Thyroid gland (tissue), 4 donors: ENCODE results near the gene ONECUT3. TPM values are rescaled to one million over a fixed set of nuclear protein-coding genes. Genes with fewer than 3 reads are reported as not detected.

Experiments used
- DNase-seq, 2 donors: peaks; one replicate each; pipeline ENCODE4 v3.0.0-alpha.2; 2019
- H3K27ac ChIP-seq, 3 donors: fragments of 200-600 bp; sonication (generic); 1 replicate in 2 of 3; 2 replicates in 1 of 3; pipeline ENCODE4 v1.5.1; 2016 to 2019; ENCODE audit warnings: mild to moderate bottlenecking in 1 of 3, moderate library complexity in 1 of 3
- H3K27me3 ChIP-seq: fragments of 200-600 bp; sonication (generic); one replicate; pipeline ENCODE4 v1.5.1; 2019
- H3K36me3 ChIP-seq, 2 donors: fragments of 200-600 bp; sonication (generic); one replicate each; pipeline ENCODE4 v1.5.1; 2016 to 2019
- H3K4me1 ChIP-seq, 2 donors: fragments of 200-600 bp; sonication (generic); one replicate each; pipeline ENCODE4 v1.5.1; 2017 to 2019
- H3K4me3 ChIP-seq, 3 donors: fragments of 200-600 bp; sonication (generic); replicated peaks in 1 of 3; 1 replicate in 2 of 3; 2 replicates in 1 of 3; pipeline ENCODE4 v1.5.1; 2016; ENCODE audit warnings: mild to moderate bottlenecking in 1 of 3
- H3K9me3 ChIP-seq: fragments of 200-600 bp; sonication (generic); one replicate; pipeline ENCODE4 v1.5.1; 2017
- POLR2A ChIP-seq, 2 donors: fragments of 450-650 bp; IDR thresholded peaks; one replicate each; pipeline ENCODE4 v1.6.1; 2017; ENCODE audit warnings: antibody characterized with exemption in 2 of 2, mild to moderate bottlenecking in 2 of 2, moderate library complexity in 1 of 2
- WGBS, 2 donors: methylation state at CpG; one replicate each; pipeline ENCODE4 v1.1.5; 2017; 5-methylcytosine and 5-hydroxymethylcytosine counted together
- intact Hi-C: fragments of 100-400 bp; cut with DNase I; formaldehyde crosslinking; loops from one replicate; pipeline ENCODE4 v1.15.1; 2023
- total RNA-seq, 4 donors: library from RNA; depleted of rRNA; stranded (reverse); fragments of >200 nt; gene quantifications; one replicate each; pipeline ENCODE4 v1.2.3, GENCODE V29; 2016
- TF ChIP-seq, protein P1 (sequence below), 6 experiments: fragments of 200-600 bp in 3 of 6; fragments of 450-650 bp in 3 of 6; sonication (generic) in 3 of 6; IDR thresholded peaks; one replicate each; pipeline ENCODE4 v1.5.1; 2016 to 2019; ENCODE audit warnings: antibody characterized with exemption in 6 of 6, mild to moderate bottlenecking in 2 of 6, inconsistent platforms in 1 of 6, moderate library complexity in 1 of 6

Gene ONECUT3
- total RNA-seq, 4 donors from 2014 or later = not detected

DNA sequence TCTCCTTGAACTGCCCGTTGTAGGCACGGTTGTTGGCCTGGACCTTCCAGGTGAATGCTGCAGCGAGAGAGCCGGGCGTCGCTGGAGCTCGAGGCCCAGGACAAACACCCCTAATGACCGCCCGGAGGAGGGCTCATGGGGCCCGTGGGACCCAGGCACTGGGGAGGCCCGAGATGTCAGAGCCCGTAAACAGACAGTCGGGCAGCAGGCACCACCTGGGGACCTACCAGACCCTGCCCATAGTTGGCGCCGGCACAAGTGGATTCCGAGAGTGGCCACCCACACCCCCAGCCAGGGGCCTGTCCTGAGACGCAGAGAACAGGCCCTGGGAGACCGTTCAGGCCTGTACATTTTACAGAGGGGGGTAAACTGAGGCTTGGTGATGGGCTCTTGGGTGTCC lies 56.4 kb downstream of the ONECUT3 start:
- Histone ChIP-seq H3K27ac (no peak overlapping the region), H3K4me1 (peaks cover 14 to 20% of the 10 kb centered on the region in 2 donors), H3K36me3 (no peaks in the 10 kb centered on the region), H3K27me3 (no peaks in the 10 kb centered on the region), H3K4me3 (no peak overlapping the region), H3K9me3 (no peaks in the 10 kb centered on the region)
- intact Hi-C loops = loop anchor here (10.0 kb wide), 1 partner anchor 255 kb away; no protein-coding TSS in a partner anchor
- WGBS, 2 donors = 74 to 82% methylated on average over 5 to 9 of the region's 18 CpGs
- no peak for TF ChIP-seq POLR2A (IDR thresholded peaks at IDR 0.05)
- TF ChIP-seq, protein P1, sequence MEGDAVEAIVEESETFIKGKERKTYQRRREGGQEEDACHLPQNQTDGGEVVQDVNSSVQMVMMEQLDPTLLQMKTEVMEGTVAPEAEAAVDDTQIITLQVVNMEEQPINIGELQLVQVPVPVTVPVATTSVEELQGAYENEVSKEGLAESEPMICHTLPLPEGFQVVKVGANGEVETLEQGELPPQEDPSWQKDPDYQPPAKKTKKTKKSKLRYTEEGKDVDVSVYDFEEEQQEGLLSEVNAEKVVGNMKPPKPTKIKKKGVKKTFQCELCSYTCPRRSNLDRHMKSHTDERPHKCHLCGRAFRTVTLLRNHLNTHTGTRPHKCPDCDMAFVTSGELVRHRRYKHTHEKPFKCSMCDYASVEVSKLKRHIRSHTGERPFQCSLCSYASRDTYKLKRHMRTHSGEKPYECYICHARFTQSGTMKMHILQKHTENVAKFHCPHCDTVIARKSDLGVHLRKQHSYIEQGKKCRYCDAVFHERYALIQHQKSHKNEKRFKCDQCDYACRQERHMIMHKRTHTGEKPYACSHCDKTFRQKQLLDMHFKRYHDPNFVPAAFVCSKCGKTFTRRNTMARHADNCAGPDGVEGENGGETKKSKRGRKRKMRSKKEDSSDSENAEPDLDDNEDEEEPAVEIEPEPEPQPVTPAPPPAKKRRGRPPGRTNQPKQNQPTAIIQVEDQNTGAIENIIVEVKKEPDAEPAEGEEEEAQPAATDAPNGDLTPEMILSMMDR (IDR thresholded peaks at IDR 0.05) = no peak
- DNase-seq = no peak

DNA sequence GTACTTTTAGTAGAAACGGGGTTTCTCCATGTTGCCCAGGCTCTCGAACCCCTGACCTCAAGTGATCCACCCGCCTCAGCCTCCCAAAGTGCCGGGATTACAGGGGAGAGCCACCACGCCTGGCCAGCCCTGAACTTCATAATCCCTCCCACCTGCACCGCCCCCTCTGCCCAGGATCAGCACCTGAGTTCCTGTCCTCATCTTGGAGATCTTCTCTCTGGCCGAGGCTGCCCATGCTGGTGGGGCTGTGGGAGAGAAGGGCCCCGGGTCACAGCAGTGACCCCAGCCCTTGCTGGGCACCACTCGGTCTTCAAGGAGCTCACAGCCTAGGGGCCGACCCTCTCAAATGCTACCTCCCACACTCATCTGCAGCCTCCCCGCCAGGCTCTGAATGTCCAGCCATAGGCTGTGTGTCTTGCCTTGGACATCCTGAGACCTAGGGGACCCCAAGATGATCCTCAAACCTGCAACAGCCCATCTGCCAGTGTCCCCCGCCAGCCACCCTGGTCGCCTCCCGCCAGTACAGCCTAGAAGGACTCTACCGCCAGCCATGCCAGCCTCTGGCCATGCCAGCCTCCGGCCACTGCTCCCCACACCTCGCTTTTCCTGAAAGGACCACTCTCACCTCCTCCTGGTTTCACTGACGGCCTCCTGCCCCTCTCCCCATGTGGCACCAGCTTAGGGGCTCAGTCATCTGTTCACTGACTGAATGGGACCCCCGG lies 57.3 kb downstream of the ONECUT3 start:
- TF ChIP-seq POLR2A (IDR thresholded peaks at IDR 0.05) = no peak
- TF ChIP-seq, protein P1 (IDR thresholded peaks at IDR 0.05) = no peak
- Histone ChIP-seq H3K36me3 (peaks cover 4 to 9% of the 10 kb centered on the region in 2 donors), H3K4me3 (no peak overlapping the region), H3K4me1 (peaks cover 14 to 20% of the 10 kb centered on the region in 2 donors), H3K9me3 (no peaks in the 10 kb centered on the region), H3K27me3 (no peaks in the 10 kb centered on the region), H3K27ac (no peak overlapping the region)
- DNase-seq = no peak
- intact Hi-C loops = loop anchor here (10.0 kb wide), 1 partner anchor 256 kb away; no protein-coding TSS in a partner anchor
- WGBS, 2 donors = 92 to 94% methylated on average over 14 to 17 of the region's 19 CpGs

DNA sequence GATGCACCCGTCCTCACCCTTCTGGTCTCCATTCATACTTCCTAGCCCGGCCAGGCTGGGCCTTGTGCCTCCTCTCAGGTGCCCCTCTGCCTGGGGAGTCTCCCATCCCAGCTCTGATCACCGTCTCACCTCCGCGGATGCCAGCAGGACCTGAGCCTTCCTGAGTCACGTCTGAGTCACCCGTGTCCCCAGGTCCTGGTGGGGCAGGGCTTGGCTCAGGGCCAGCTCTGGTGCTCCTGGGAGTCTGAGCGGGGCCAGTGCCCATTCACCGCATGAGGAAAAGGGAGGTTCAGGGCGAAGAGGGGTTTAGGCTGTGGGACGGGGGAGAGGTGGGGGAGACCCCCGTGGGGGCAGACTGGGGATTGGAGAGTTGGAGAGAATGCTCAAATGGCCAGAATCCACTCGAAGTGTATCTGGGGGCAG lies 58.2 kb downstream of the ONECUT3 start:
- Histone ChIP-seq H3K9me3 (no peaks in the 10 kb centered on the region), H3K4me3 (peak overlapping the region in 1 of 3 donors; percentile 39), H3K27me3 (no peaks in the 10 kb centered on the region), H3K4me1 (peaks cover 14 to 20% of the 10 kb centered on the region in 2 donors), H3K36me3 (peaks cover 13 to 18% of the 10 kb centered on the region in 2 donors), H3K27ac (peak overlapping the region in 2 of 3 donors; percentile 51 to 52)
- no peak for TF ChIP-seq POLR2A (IDR thresholded peaks at IDR 0.05)
- TF ChIP-seq, protein P1 (IDR thresholded peaks at IDR 0.05) = no peak
- intact Hi-C loops = loop anchor here (10.0 kb wide), 1 partner anchor 257 kb away; no protein-coding TSS in a partner anchor
- WGBS, 2 donors = 21 to 28% methylated on average over 11 to 13 of the region's 13 CpGs
- DNase-seq = peak; percentile 77 to 78

DNA sequence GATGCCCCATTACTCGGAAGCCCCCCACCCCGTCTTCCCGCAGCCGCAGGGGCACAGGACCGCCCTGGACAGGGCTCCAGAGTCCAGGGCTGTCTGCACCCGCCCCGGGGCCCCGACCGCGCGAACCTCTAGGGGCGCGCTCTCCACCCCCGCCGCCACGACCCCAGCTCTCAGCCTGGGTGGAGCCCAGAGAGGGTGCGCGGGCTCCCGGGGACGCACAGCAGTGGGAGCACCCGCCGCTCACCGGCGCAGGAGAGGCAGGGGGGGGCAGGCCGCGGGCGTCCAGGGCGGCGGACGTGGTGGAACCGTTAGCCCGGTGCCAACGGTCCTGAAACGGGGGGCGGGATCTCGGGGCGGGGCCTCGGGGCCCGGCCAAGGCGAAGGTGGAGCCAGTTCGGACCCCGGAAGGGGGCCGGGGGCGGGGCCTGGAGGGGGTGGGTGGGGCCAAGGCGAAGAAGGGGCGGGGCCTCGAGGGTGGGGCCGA lies 58.7 kb downstream of the ONECUT3 start, which contains the start of gene ATP8B3:
TSS of gene ATP8B3 (minus strand) at position 335 of the 484 bp plus-strand sequence. CDS start 540 bp downstream, outside the sequence.
- no peaks in the 10 kb centered on the region for H3K9me3 ChIP-seq
- peaks cover 14 to 20% of the 10 kb centered on the region in 2 donors for H3K4me1 ChIP-seq
- peaks cover 18 to 23% of the 10 kb centered on the region in 2 donors for H3K36me3 ChIP-seq
- H3K27ac ChIP-seq = peak within 1 kb of the TSS in 2 of 3 donors; percentile 51 to 52
- 5% methylated on average over 4 of the region's 48 CpGs; no CpG with 5 or more reads in 1 of the 2 donors for WGBS, 2 donors
- intact Hi-C loops = loop anchor here (10.0 kb wide), 1 partner anchor 257 kb away; no protein-coding TSS in a partner anchor
- no peak for TF ChIP-seq POLR2A (IDR thresholded peaks at IDR 0.05)
- TF ChIP-seq, protein P1 (IDR thresholded peaks at IDR 0.05) = no peak
- peak within 1 kb of the TSS in 2 of 3 donors; percentile 33 to 39 for H3K4me3 ChIP-seq
- H3K27me3 ChIP-seq = no peaks in the 10 kb centered on the region
- peak in 1 of 2 donors; percentile 14 for DNase-seq
